PFSK-1 (cell line): ENCODE measurements around the gene LILRB3.

Experiments
- POLR2AphosphoS5 ChIP-seq: IDR thresholded peaks from 2 replicates; pipeline ENCODE4 v1.6.1; 2012; ENCODE audit warnings: low read depth, mild to moderate bottlenecking, control low read depth, low read length, moderate library complexity
- REST ChIP-seq, 2 experiments: IDR thresholded peaks; 2 replicates each; pipeline versions ENCODE4 v1.6.1 to v1.8.0; 2011 to 2012; ENCODE audit warnings: low read depth in 2 of 2, low read length in 2 of 2, control low read depth in 1 of 2, inconsistent platforms in 1 of 2, mild to moderate bottlenecking in 1 of 2, moderate library complexity in 1 of 2; ENCODE audit not compliant: insufficient read depth in 1 of 2

GRCh38 chr19:54189735-54190502, 32.9 kb downstream of the LILRB3 start:
- TF ChIP-seq REST (IDR thresholded peaks at IDR 0.05; ENCODE audit: insufficient read depth in 1 of 2, low read depth in 2 of 2, low read length in 2 of 2) (no peak), POLR2AphosphoS5 (peak; percentile 53; the same call in 1 of the 2 replicates)
